ENCODE measurements around the gene SDK2. TPM values are rescaled to one million over a fixed set of nuclear protein-coding genes. Genes with fewer than 3 reads are reported as not detected.
A peak's percentile ranks its signal among the peaks of the same experiment; 100 is the strongest.

The SDK2 gene
- total and polyA plus RNA-seq, 8 donors = 0.04 to 0.31 (median 0.17) TPM

GRCh38 chr17:73595479-73595878 is 48.8 kb downstream of the SDK2 start:
- no peaks in the 10 kb centered on the region for H3K36me3 ChIP-seq
- no peaks in the 10 kb centered on the region for H3K27me3 ChIP-seq
- H3K4me3 ChIP-seq = no peak overlapping the region
- peak in 1 of 4 donors; percentile 21 for ATAC-seq
- TF ChIP-seq CTCF (IDR thresholded peaks at IDR 0.05) = no peak
- H3K27ac ChIP-seq = no peak overlapping the region
- H3K4me1 ChIP-seq = no peaks in the 10 kb centered on the region
- intact Hi-C loops (cut with DNase I) = no loop called here
- peak in 1 of 6 donors; percentile 13 for DNase-seq
- no peaks in the 10 kb centered on the region for H3K9me3 ChIP-seq
- 67 to 84% methylated on average over 6 of the region's 6 CpGs for WGBS, 2 donors
- no peak for FAIRE-seq

- no peak for FAIRE-seq
- Histone ChIP-seq H3K27ac (no peak overlapping the region), H3K4me3 (no peak overlapping the region), H3K27me3 (no peaks in the 10 kb centered on the region), H3K9me3 (no peaks in the 10 kb centered on the region), H3K36me3 (no peaks in the 10 kb centered on the region), H3K4me1 (no peaks in the 10 kb centered on the region)
- no peak for TF ChIP-seq CTCF (IDR thresholded peaks at IDR 0.05)
- DNase-seq = no peak
- intact Hi-C loops (cut with DNase I) = no loop called here
- WGBS, 2 donors = 74 to 79% methylated on average over 6 of the region's 6 CpGs
- ATAC-seq = no peak
Observed at GRCh38 chr17:73595068-73595467, 49.2 kb downstream of the SDK2 start.

GRCh38 chr17:73594598-73594997 is 49.6 kb downstream of the SDK2 start:
- WGBS, 2 donors = 85 to 89% methylated on average over 1 of the region's 1 CpG
- intact Hi-C loops (cut with DNase I) = no loop called here
- Histone ChIP-seq H3K4me1 (no peaks in the 10 kb centered on the region), H3K27me3 (no peaks in the 10 kb centered on the region), H3K9me3 (no peaks in the 10 kb centered on the region), H3K4me3 (no peak overlapping the region), H3K36me3 (no peaks in the 10 kb centered on the region), H3K27ac (no peak overlapping the region)
- ATAC-seq (no peak), FAIRE-seq (no peak), DNase-seq (no peak)
- no peak for TF ChIP-seq CTCF (IDR thresholded peaks at IDR 0.05)

GRCh38 chr17:73594025-73594424 is 50.2 kb downstream of the SDK2 start:
- Histone ChIP-seq H3K4me3 (no peak overlapping the region), H3K27ac (no peak overlapping the region), H3K27me3 (no peaks in the 10 kb centered on the region), H3K9me3 (no peaks in the 10 kb centered on the region), H3K4me1 (no peaks in the 10 kb centered on the region), H3K36me3 (no peaks in the 10 kb centered on the region)
- no peak for FAIRE-seq
- no peak for TF ChIP-seq CTCF (IDR thresholded peaks at IDR 0.05)
- WGBS, 2 donors = 54 to 62% methylated on average over 7 of the region's 7 CpGs
- intact Hi-C loops (cut with DNase I) = no loop called here
- no peak for DNase-seq
- no peak for ATAC-seq

- no peak overlapping the region for H3K27ac ChIP-seq
- intact Hi-C loops (cut with DNase I) = no loop called here
- no peak overlapping the region for H3K4me3 ChIP-seq
- ATAC-seq = no peak
- no peaks in the 10 kb centered on the region for H3K4me1 ChIP-seq
- no peaks in the 10 kb centered on the region for H3K27me3 ChIP-seq
- H3K9me3 ChIP-seq = no peaks in the 10 kb centered on the region
- 69 to 74% methylated on average over 7 of the region's 7 CpGs for WGBS, 2 donors
- H3K36me3 ChIP-seq = no peaks in the 10 kb centered on the region
- TF ChIP-seq CTCF (IDR thresholded peaks at IDR 0.05) = no peak
- no peak for DNase-seq
- no peak for FAIRE-seq
Observed at GRCh38 chr17:73593249-73593965, 50.8 kb downstream of the SDK2 start.
